Caco-2 (cell line): ENCODE results near the gene TET1. TPM values are rescaled to one million over a fixed set of nuclear protein-coding genes. Genes with fewer than 3 reads are reported as not detected.

Experiments used
- BruUV-seq: library from RNA; stranded (reverse); fragments of 400-500 nt; replicated peaks from 2 replicates; lab custom pipeline; 2021; lab: Mats Ljungman, UMichigan
- CTCF ChIA-PET: fragments of 300-600 bp; sonication (Branson Sonifier 250); formaldehyde crosslinking; loops from one replicate; lab custom pipeline; 2022; ENCODE audit warnings: antibody characterized with exemption; lab: Charles Lee
- POLR2A ChIA-PET: fragments of 300-600 bp; sonication (Branson Sonifier 250); formaldehyde crosslinking; loops from one replicate; lab custom pipeline; 2022; ENCODE audit warnings: antibody characterized with exemption; lab: Charles Lee
- DNase-seq, 2 experiments: peaks; one replicate each; pipeline versions ENCODE4 v3.0.0 to v3.0.0-alpha.2; 2020 to 2022
- H3K27me3 ChIP-seq: replicated peaks from 2 replicates; pipeline ENCODE4 v1.6.0; 2011; ENCODE audit warnings: low read length; ENCODE audit not compliant: control insufficient read depth, insufficient read depth
- H3K36me3 ChIP-seq: 2 replicates; pipeline ENCODE4 v1.5.1; 2011; ENCODE audit warnings: low read length; ENCODE audit not compliant: control insufficient read depth, insufficient read depth
- H3K4me1 ChIP-seq: fragments of 250-450 bp; sonication (Bioruptor Pico); 2 replicates; pipeline ENCODE4 v1.5.1; 2020; ENCODE audit warnings: mild to moderate bottlenecking
- H3K4me3 ChIP-seq: 2 replicates; pipeline ENCODE4 v1.5.1; 2011; ENCODE audit warnings: low read depth, mild to moderate bottlenecking, control low read depth, low read length
- H3K9me3 ChIP-seq: fragments of 250-450 bp; sonication (Bioruptor Pico); 2 replicates; pipeline ENCODE4 v1.5.1; 2020; ENCODE audit warnings: mild to moderate bottlenecking, moderate library complexity
- H3K27ac Mint-ChIP-seq: one replicate; pipeline ENCODE4 v1.8.0; 2022; ENCODE audit warnings: mixed read lengths; ENCODE audit not compliant: unreplicated experiment
- H3K27me3 Mint-ChIP-seq: one replicate; pipeline ENCODE4 v1.8.0; 2022; ENCODE audit warnings: mixed read lengths; ENCODE audit not compliant: insufficient read depth, unreplicated experiment
- H3K36me3 Mint-ChIP-seq: one replicate; pipeline ENCODE4 v1.8.0; 2022; ENCODE audit warnings: mild to moderate bottlenecking, mixed read lengths; ENCODE audit not compliant: insufficient read depth, unreplicated experiment
- H3K4me1 Mint-ChIP-seq: one replicate; pipeline ENCODE4 v1.8.0; 2022; ENCODE audit warnings: low read depth, mixed read lengths; ENCODE audit not compliant: unreplicated experiment
- H3K4me3 Mint-ChIP-seq: one replicate; pipeline ENCODE4 v1.8.0; 2022; ENCODE audit warnings: mild to moderate bottlenecking, moderate library complexity, mixed read lengths; ENCODE audit not compliant: unreplicated experiment
- H3K9me3 Mint-ChIP-seq: one replicate; pipeline ENCODE4 v1.8.0; 2022; ENCODE audit warnings: mixed read lengths; ENCODE audit not compliant: unreplicated experiment
- intact Hi-C: fragments of 100-400 bp; cut with micrococcal nuclease; formaldehyde crosslinking; loops from one replicate; pipeline ENCODE4 v1.10.0; 2022; ENCODE audit not compliant: unreplicated experiment
- total RNA-seq: library from RNA; stranded (reverse); gene quantifications from 2 replicates; pipeline ENCODE4 v1.2.3, GENCODE V29; 2022
- TF ChIP-seq, protein P1 (sequence below), 2 experiments: fragments of 200-600 bp in 1 of 2; IDR thresholded peaks; 1 replicate in 1 of 2; 2 replicates in 1 of 2; pipeline versions ENCODE4 v1.5.1 to v1.8.0; 2011 to 2022; ENCODE audit warnings: antibody characterized with exemption in 1 of 2, control low read depth in 1 of 2, inconsistent platforms in 1 of 2, low read depth in 1 of 2, low read length in 1 of 2, mild to moderate bottlenecking in 1 of 2, moderate library complexity in 1 of 2; ENCODE audit not compliant: insufficient read depth in 1 of 2, severe bottlenecking in 1 of 2, unreplicated experiment in 1 of 2

The TET1 gene
- total RNA-seq, 1 experiment from 2014 or later = 18.6 TPM

DNA sequence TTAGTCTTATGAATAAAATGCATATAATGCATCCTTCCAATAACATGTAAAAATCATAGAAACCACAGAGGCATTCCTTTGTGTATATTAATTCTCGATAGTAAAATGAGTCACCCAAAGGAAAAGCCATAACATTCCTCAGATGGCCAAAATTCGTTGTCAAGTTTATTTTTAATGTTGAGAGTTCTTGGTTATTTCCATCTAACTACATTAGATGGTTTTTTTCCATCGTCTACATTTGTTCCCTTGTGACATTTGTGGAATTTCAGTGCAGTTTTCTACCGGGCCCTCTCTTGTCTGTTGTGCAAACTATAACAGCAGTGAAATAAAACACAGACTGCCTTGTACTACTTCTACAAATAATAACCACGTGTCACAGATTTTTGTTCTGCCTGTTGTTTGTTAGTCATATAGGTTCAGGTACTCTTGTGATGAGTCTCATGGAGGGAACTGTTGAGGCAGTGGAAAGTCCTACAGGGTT, 106.2 kb downstream of the TET1 start:
- no peak overlapping the region for H3K27ac Mint-ChIP-seq
- TF ChIP-seq, protein P1, sequence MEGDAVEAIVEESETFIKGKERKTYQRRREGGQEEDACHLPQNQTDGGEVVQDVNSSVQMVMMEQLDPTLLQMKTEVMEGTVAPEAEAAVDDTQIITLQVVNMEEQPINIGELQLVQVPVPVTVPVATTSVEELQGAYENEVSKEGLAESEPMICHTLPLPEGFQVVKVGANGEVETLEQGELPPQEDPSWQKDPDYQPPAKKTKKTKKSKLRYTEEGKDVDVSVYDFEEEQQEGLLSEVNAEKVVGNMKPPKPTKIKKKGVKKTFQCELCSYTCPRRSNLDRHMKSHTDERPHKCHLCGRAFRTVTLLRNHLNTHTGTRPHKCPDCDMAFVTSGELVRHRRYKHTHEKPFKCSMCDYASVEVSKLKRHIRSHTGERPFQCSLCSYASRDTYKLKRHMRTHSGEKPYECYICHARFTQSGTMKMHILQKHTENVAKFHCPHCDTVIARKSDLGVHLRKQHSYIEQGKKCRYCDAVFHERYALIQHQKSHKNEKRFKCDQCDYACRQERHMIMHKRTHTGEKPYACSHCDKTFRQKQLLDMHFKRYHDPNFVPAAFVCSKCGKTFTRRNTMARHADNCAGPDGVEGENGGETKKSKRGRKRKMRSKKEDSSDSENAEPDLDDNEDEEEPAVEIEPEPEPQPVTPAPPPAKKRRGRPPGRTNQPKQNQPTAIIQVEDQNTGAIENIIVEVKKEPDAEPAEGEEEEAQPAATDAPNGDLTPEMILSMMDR (IDR thresholded peaks at IDR 0.05; ENCODE audit: insufficient read depth in 1 of 2, low read depth in 1 of 2, low read length in 1 of 2, severe bottlenecking in 1 of 2, unreplicated experiment in 1 of 2) = no peak
- Histone ChIP-seq H3K4me3 (no peak overlapping the region), H3K9me3 (no peaks in the 10 kb centered on the region; the same call in 1 of the 2 replicates), H3K4me1 (no peaks in the 10 kb centered on the region), H3K27me3 (no peaks in the 10 kb centered on the region), H3K36me3 (no peaks in the 10 kb centered on the region; the same call in 1 of the 2 replicates)
- peaks cover 31% of the 10 kb centered on the region for H3K36me3 Mint-ChIP-seq
- no peaks in the 10 kb centered on the region for H3K4me1 Mint-ChIP-seq
- POLR2A ChIA-PET = no interaction called here
- no peaks in the 10 kb centered on the region for H3K27me3 Mint-ChIP-seq
- no peak for DNase-seq
- H3K4me3 Mint-ChIP-seq = no peak overlapping the region
- CTCF ChIA-PET = no interaction called here
- intact Hi-C loops = no loop called here
- H3K9me3 Mint-ChIP-seq = no peaks in the 10 kb centered on the region
- BruUV-seq = no TSS peak

DNA sequence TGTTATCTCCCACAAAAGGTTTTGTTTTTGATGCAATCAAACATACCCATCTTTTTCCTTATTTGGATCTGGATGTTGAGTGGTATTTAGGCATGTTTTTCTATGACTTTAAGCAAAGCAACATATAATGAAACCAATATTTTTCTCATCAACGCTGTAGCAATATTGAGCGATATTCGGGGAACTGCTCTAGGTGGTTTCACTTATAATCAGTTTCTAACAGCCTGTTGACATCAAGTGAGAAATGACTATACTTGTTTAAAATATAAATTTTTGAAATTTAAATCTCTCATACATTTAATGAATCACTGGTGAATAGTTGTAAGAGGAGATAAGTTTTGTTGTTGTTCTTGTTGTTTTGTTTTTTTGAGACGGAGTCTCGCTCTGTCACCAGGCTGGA, 108.1 kb downstream of the TET1 start:
- H3K4me3 Mint-ChIP-seq = no peak overlapping the region
- no peaks in the 10 kb centered on the region for H3K4me1 Mint-ChIP-seq
- peaks cover 5% of the 10 kb centered on the region for H3K9me3 Mint-ChIP-seq
- TF ChIP-seq, protein P1 (IDR thresholded peaks at IDR 0.05; ENCODE audit: insufficient read depth in 1 of 2, low read depth in 1 of 2, low read length in 1 of 2, severe bottlenecking in 1 of 2, unreplicated experiment in 1 of 2) = no peak
- H3K27me3 Mint-ChIP-seq = no peaks in the 10 kb centered on the region
- ChIA-PET CTCF (no interaction called here), POLR2A (no interaction called here)
- intact Hi-C loops = no loop called here
- Histone ChIP-seq H3K4me1 (no peaks in the 10 kb centered on the region), H3K9me3 (no peaks in the 10 kb centered on the region; the same call in 1 of the 2 replicates), H3K36me3 (no peaks in the 10 kb centered on the region), H3K27me3 (no peaks in the 10 kb centered on the region), H3K4me3 (no peak overlapping the region)
- no peak overlapping the region for H3K27ac Mint-ChIP-seq
- H3K36me3 Mint-ChIP-seq = peaks cover 34% of the 10 kb centered on the region
- DNase-seq = no peak
- no TSS peak for BruUV-seq

DNA sequence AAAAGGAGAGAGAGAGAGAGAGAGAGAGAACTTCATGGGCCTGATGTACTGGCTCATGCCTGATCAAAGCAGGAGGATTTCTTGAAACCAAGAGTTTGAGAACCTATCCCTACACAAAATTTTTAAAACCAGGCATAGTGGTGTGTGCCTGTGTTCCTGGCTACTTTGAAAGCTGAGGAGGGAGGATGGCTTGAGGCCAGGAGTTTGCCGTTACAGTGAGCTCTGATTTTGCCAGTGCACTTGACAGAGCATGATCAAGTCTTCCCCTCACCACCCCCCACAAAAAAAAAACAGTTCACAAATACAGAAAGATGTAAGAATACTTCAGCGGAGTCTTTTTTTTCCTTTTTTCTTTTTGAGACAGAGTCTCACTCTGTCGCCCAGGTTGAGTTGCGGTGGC, 108.8 kb downstream of the TET1 start:
- no peaks in the 10 kb centered on the region for H3K4me1 Mint-ChIP-seq
- H3K4me3 Mint-ChIP-seq = no peak overlapping the region
- peaks cover 9% of the 10 kb centered on the region for H3K9me3 Mint-ChIP-seq
- Histone ChIP-seq H3K9me3 (no peaks in the 10 kb centered on the region; the same call in 1 of the 2 replicates), H3K36me3 (no peaks in the 10 kb centered on the region; the same call in 1 of the 2 replicates), H3K4me3 (no peak overlapping the region), H3K4me1 (no peaks in the 10 kb centered on the region), H3K27me3 (no peaks in the 10 kb centered on the region)
- no TSS peak for BruUV-seq
- TF ChIP-seq, protein P1 (IDR thresholded peaks at IDR 0.05; ENCODE audit: insufficient read depth in 1 of 2, low read depth in 1 of 2, low read length in 1 of 2, severe bottlenecking in 1 of 2, unreplicated experiment in 1 of 2) = no peak
- CTCF ChIA-PET = no interaction called here
- DNase-seq = no peak
- POLR2A ChIA-PET = interaction anchor here (0.5 kb wide), 1 partner anchor 32 kb away, joined by 7 read pairs; no protein-coding TSS in a partner anchor
- no peak overlapping the region for H3K27ac Mint-ChIP-seq
- peaks cover 36% of the 10 kb centered on the region for H3K36me3 Mint-ChIP-seq
- intact Hi-C loops = no loop called here
- H3K27me3 Mint-ChIP-seq = no peaks in the 10 kb centered on the region
